Measurements from ENCODE around the gene RHEB.

The RHEB gene

DNA sequence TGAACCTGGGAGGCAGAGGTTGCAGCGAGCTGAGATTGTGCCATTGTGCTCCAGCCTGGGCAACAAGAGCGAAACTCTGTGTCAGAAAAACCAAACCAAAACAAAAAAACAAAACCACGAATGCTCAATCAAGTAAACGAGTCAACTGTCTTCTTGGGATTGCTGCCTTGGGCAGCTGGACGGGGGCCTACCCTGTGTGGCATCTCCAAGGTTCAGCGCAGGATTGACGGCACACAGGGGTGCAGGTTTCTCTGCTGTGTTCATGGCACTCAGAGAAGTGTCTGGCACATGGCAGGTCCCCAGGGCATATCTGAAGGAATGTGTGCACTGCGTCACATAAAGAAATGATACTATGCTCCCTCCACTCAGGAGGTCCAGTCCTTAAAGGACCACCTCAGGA lies 54.5 kb downstream of the RHEB start:
- no peak for FAIRE-seq

GRCh38 chr7:151462306-151462779 lies 57.4 kb downstream of the RHEB start:
- FAIRE-seq = no peak

DNA sequence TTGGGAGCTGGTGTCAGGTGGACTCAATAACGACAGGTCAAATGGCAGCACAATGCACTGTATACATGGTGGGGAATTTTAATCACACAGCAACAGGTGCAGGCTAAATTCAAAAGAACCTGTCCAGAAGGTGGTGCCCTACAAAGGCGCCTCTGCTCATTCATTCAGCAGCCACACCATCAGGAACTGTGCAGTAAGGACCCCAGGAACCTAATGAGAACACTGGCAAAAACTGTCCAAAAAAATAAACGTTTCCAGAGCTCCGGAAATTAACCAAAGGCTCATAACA lies 57.8 kb downstream of the RHEB start:
- no peak for FAIRE-seq

- FAIRE-seq = no peak
These were observed 58.4 kb downstream of the RHEB start for GRCh38 chr7:151461096-151461941.

DNA sequence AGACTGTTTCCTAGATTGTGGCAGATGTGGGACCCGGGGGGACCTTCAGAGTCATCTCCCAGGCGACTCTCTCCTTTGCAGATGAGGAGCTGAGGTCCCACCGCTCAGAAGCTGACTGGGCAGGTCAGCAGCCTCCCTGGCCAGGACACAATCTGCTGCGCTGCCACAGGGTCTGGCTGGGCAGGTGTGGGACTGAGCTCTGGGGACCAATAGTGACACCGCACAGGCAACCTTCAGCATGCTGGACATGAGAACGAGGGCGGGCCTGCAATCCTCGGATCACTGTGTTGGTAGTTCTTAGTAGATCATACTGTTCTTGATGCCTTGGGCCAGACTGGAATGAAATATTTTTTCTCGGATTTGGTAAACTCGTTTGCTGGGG lies 59.2 kb downstream of the RHEB start:
- FAIRE-seq = no peak

GRCh38 chr7:151459726-151460473 lies 59.8 kb downstream of the RHEB start:
- no peak for FAIRE-seq

DNA sequence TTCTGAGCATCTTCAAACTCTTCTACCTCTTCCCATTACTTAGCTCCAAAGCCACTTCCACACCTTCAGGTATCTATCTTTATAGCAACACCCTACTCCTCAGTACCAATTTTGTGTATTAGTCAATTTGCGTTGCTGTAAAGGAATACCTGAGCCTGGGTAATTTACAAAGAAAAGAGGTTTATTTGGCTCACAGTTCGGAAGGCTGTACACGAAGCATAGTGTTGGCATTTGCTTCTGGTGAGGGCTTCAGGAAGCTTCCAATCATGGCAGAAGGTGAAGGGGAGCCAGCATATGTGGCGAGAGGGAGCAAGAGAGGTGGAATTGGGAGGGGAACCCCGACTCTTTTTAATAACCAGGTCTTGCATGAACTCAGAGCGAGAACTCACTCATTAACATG lies 62.2 kb downstream of the RHEB start:
- no peak for FAIRE-seq

GRCh38 chr7:151456782-151457181 lies 62.9 kb downstream of the RHEB start:
- no peak for FAIRE-seq

DNA sequence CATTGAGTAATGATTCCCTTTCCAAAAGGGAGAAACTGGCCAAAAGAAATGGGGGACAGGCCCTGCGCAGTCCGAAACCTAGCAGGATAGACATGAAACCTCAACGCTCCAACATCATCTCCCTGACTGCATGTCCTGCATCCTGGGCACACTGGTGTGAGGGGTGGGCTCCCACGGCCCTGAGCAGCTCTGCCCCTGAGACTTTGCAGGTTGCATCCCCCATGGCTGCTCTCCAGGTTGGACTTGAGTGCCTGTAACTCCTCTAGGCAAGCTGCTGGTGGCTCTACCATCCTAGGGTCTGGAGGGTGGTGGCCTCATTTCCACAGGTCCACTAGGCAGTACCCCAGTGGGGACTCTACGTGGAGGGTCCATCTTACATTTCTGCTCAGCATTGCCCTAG lies 63.4 kb downstream of the RHEB start:
- FAIRE-seq = no peak

DNA sequence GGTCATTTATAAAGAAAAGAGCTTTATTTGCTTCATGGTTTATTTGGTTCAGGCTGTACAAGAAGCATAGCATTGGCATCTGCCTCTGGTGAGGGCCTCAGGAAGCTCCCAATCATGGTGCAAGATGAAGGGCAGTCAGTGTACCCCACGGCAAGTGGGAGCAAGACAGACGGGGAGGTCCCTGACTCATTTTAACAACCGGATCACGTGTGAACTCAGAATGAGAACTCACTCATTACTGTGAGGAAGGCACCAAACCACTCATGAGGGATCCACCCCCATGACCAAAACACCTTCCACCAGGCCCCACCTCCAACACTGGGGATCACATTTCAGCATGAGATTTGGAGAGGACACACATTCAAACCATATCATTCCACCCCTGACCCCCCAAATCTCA lies 64.0 kb downstream of the RHEB start:
- FAIRE-seq = no peak

DNA sequence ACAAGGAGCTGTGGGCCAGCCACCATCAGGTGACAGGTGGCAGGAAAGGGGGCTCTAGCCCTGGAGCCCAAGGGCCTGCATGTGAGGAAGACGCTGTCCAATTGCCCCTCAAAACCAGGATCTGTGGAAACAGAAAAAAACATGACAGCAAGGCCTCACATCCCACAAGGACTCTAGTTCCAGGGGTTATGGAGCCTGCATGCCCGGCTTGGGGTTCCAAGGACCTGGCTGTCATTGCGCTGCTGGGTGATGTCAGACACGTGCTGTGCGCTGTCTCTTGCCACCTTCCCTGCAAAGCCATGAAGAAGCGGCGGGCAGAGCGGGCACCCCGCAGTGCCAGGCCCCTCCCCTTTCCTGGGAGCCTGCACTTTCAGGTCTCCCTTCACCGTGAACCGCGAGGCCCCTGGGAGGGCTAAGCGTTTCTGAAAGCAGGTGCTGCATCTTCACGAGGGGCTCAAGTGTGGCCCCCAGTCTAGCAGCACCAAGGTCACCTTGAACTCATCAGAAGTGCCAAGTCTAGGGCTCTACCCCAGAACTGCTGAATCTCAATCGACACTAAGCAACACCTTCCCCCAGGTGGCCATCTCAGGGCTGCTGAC lies 64.7 kb downstream of the RHEB start:
- no peak for FAIRE-seq

DNA sequence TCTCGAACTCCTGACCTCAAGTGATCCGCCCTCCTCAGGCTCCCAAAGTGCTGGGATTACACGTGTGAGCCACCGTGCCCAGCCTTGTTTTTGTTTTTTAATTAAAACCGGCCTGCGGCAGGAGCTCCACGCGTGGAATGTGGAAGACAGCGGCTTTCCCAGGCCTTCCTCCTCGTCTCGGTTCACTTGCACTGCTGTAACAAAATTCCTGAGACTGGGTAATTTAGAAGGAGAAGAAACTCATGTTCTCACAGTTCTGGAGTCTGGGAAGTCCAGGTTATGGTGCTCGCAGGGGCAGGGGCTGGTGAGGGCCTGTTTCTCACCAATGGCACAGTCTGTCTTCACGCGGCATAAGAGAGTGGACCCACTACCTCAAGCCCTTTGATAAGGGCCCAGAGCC lies 65.4 kb downstream of the RHEB start:
- no peak for FAIRE-seq

GRCh38 chr7:151453326-151453791 lies 66.3 kb downstream of the RHEB start:
- FAIRE-seq = no peak

DNA sequence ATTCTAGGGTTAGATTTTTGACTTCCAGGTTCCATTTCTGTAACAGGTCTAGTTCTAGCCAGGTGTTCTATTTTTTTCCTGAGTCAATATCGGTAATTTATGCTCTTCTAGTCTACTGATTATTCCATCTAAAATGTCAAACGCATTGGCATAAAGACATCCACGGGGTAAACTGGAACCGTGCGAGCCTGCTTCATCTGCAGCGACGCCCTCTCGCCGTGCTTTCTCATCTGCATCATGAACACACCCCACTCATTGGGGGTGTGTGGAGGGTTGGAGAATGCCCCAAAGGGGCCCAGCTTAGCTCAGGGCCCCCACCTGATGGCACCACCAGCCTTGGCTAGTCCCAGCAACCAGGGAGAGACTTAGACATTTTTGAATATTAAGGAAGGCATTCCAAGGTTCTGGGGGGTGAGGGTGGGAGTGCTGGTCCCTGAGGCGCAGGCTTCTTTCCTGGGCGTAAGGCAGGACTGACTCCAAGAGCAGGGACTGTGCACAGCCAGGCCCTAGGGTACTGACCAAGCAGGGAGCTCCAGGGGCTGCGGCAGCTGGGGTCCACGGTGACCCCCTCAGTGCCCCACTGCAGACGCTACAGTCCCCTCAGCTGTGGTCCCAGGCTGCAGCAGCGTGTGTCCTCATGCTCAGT lies 66.9 kb downstream of the RHEB start:
- no peak for FAIRE-seq

- FAIRE-seq = no peak
These were observed 67.8 kb downstream of the RHEB start for GRCh38 chr7:151451626-151452571.

- no peak for FAIRE-seq
These were observed 68.5 kb downstream of the RHEB start for GRCh38 chr7:151451156-151451555.

GRCh38 chr7:151449990-151450389 lies 69.7 kb downstream of the RHEB start:
- no peak for FAIRE-seq

DNA sequence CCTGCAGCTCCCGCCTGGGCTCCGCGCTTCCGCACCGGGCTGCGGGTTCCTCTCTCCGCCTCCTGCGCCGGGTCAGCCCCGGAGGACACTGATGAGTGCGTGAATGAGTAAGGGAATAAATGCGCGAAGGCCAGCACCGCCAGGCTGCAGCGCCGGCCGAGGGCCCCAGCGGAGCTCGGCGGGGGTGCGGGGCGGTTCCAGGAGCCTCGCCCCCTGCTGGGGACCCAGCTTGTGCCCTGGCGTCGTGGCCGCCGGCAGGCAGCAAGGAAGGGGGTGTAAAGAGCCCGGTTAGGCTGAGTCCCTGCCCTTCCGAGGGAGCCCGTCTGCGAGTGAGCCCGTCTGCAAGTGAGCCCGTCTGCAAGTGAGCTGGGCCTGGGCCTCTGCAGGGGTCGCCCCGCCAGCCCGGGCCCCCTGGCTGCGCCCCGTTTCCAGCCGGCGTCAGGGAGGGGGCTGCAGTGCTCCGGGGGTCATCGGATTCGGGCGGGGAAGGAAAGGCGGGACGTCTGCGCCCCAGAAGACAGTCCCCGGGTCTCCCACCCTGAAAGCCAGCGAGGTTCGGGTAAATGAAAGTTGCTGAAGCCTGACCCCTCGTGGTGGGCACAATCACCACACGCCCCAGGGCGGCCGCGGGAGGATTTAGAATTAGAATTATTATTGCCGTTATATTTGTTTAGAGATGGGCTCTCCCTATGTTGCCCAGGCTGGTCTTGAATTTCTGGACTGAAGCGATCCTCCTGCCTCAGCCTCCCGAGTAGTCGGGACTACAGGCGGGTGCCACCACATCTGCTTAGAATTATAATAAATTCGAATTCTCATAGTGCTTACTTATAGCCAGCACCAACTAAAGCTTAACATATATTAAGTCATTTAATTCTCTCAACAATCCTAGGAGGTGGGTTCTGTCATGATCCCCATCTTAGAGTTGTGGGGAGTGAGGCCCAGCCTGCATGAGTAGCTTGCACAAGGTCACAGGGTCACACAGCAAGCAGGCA lies 71.1 kb downstream of the RHEB start:
- no peak for FAIRE-seq

DNA sequence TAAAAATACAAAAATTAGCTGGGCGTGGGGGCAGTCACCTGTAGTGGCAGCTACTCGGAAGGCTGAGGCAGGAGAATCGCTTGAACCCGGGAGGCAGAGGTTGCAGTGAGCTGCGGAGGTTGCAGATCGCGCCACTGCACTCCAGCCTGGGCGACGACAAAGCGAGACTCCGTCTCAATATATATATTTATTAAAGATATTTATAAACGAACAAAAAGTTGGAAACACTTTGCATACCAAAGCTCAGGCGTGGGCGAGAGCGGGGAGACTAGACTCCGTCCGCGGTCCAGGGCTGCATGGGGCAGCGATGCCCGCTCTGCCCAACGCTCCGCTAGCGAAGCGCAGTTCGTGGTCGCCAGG lies 71.8 kb downstream of the RHEB start:
- FAIRE-seq = no peak

DNA sequence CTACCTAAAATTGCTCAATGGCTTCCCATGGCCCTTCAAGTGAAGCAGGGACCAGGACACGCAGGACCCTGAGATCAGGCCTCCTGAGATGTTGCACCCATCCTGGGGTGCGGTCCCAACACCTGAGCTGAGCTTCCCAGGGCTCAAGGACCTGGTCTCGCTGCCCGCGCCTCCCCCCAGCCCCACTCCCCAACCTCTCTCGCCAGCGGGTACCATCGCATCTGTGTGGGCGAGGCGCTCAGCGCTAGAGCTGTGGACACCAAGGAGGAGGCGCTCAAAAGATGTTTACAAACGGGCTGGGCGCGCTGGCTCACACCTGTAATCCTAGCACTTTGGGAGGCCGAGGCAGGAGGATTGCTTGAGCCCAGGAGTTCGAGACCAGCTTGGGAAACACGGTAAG lies 72.4 kb downstream of the RHEB start:
- FAIRE-seq = no peak

GRCh38 chr7:151446412-151446811 lies 73.3 kb downstream of the RHEB start:
- no peak for FAIRE-seq

Data from G401.6 (cell line).